ENCODE measurements around the gene LHFPL6.

DNA sequence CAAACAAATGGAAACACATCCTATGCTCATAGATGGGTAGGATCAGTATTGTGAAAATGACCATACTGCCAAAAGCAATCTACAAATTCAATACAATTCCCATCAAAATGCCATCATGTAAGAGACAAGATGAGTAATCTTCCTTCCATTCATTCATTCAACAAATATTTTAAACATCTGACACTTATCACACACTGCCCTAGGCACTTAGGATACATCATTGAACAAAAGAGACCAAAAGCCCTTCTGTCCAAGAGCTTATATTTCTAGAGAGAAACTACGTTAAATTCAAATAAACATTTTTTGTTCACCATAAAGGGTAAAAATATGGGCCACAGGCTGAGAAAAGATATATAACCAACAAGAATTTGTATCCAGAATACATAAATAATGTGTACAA is 20.5 kb upstream of the LHFPL6 start:
- TF ChIP-seq, protein P1, sequence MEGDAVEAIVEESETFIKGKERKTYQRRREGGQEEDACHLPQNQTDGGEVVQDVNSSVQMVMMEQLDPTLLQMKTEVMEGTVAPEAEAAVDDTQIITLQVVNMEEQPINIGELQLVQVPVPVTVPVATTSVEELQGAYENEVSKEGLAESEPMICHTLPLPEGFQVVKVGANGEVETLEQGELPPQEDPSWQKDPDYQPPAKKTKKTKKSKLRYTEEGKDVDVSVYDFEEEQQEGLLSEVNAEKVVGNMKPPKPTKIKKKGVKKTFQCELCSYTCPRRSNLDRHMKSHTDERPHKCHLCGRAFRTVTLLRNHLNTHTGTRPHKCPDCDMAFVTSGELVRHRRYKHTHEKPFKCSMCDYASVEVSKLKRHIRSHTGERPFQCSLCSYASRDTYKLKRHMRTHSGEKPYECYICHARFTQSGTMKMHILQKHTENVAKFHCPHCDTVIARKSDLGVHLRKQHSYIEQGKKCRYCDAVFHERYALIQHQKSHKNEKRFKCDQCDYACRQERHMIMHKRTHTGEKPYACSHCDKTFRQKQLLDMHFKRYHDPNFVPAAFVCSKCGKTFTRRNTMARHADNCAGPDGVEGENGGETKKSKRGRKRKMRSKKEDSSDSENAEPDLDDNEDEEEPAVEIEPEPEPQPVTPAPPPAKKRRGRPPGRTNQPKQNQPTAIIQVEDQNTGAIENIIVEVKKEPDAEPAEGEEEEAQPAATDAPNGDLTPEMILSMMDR (IDR thresholded peaks at IDR 0.05): no peak
- TF ChIP-seq POLR2A (IDR thresholded peaks at IDR 0.05) (no peak), POLR2AphosphoS5 (IDR thresholded peaks at IDR 0.05) (no peak), EP300 (IDR thresholded peaks at IDR 0.05) (no peak)
